ENCODE measurements around the gene SLC35G4. TPM values are rescaled to one million over a fixed set of nuclear protein-coding genes. Genes with fewer than 3 reads are reported as not detected.

The SLC35G4 gene
- polyA plus RNA-seq, 1 of the 3 experiments (the other 2 are of a cell fraction), result not detected

DNA sequence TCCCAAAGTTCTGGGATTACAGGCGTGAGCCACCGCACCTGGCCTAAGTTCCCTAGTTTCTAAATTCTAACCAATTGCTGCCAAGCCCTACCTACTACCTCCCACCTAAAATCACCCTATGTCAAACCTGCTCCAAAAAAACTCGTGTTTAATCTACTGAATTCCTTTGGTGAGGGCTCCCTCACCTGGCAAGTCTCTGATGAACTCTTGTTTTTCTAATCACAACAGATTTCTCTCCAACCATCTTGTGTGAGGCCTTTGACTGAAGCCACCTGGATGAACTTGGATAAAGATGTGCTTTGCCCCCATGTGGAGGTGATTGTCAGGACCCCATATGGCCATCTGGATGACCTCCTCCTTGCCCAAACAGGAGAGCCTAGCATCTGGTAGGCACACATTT is 17.4 kb upstream of the SLC35G4 start:
- WGBS (ENCODE audit: low lambda C conversion rate), result 23% methylated on average over 3 of the region's 3 CpGs

DNA sequence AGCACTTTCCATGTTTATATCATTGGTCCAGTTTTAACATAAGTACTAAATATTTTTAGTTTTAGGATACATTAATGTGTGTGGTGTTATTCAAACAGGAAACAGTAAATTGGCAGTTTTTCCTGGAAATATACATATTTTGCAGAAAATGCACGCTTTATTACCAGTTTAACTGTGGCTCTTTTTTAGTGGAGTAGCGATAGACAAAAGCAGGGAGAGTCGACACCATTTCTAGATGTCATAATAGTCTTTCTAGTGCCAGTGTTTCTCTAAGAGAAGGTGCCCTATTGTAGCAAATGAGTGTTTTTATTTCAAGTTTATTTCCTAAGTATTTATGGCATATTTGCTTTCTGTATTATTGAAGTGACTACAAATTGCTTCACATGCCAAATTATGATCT is 9.1 kb upstream of the SLC35G4 start:
- no peaks in the 10 kb centered on the region for H3F3A ChIP-seq (replicated peaks; ENCODE audit: insufficient read depth)
- no peak for DNase-seq
- no peaks in the 10 kb centered on the region for H3K36me3 ChIP-seq (replicated peaks in 1 of 2; ENCODE audit: control insufficient read depth in 1 of 2, insufficient read depth in 2 of 2, low read length in 1 of 2)
- H3K4me1 ChIP-seq (ENCODE audit: control insufficient read depth in 1 of 2, insufficient read depth in 2 of 2, low read depth in 1 of 2, low read length in 1 of 2), result no peaks in the 10 kb centered on the region
- no peak overlapping the region for H3K4me3 ChIP-seq (ENCODE audit: low read depth in 2 of 2, low read length in 1 of 2)
- no peak overlapping the region for H2AFZ ChIP-seq (ENCODE audit: low read depth)
- 0 out of 2 replicates have a peak, but pooled peaks cover 5% of the 10 kb centered on the region for H3K27me3 ChIP-seq (ENCODE audit: insufficient read depth)
- 7% methylated on average over 3 of the region's 3 CpGs for WGBS (ENCODE audit: low lambda C conversion rate)
- CTCF ChIA-PET, result interaction anchor here (1.7 kb wide), 1 partner anchor 47 kb away, joined by 4 read pairs; no protein-coding TSS in a partner anchor
- H3K79me2 ChIP-seq (ENCODE audit: insufficient read depth), result no peaks in the 10 kb centered on the region
- H3K9me3 ChIP-seq, result no peaks in the 10 kb centered on the region
- 0 out of 2 replicates have a peak, but pooled peaks cover 3% of the 10 kb centered on the region for H3K9me2 ChIP-seq
- no peaks in the 10 kb centered on the region for H4K20me1 ChIP-seq (ENCODE audit: insufficient read depth)
- no peak for TF ChIP-seq TAF1 (IDR thresholded peaks at IDR 0.05; ENCODE audit: borderline replicate concordance, low read depth, low read length)
- TF ChIP-seq EZH2phosphoT487 (IDR thresholded peaks at IDR 0.05; ENCODE audit: borderline replicate concordance, low read depth), result no peak
- no peak for TF ChIP-seq ELF1 (IDR thresholded peaks at IDR 0.05)
- no peak for TF ChIP-seq NRF1 (IDR thresholded peaks at IDR 0.05; ENCODE audit: low read depth, low read length)
- TF ChIP-seq JUND (IDR thresholded peaks at IDR 0.05), result no peak
- TF ChIP-seq TCF12 (IDR thresholded peaks at IDR 0.05), result no peak
- TF ChIP-seq SMC3 (IDR thresholded peaks at IDR 0.05; ENCODE audit: low read depth, low read length), result no peak
- no peak for TF ChIP-seq SIN3A (IDR thresholded peaks at IDR 0.05; ENCODE audit: borderline replicate concordance, low read depth, low read length)
- TF ChIP-seq NFIC (IDR thresholded peaks at IDR 0.05; ENCODE audit: borderline replicate concordance), result no peak
- no peak for TF ChIP-seq YY1 (IDR thresholded peaks at IDR 0.05; ENCODE audit: low read depth)
- TF ChIP-seq, protein P1, sequence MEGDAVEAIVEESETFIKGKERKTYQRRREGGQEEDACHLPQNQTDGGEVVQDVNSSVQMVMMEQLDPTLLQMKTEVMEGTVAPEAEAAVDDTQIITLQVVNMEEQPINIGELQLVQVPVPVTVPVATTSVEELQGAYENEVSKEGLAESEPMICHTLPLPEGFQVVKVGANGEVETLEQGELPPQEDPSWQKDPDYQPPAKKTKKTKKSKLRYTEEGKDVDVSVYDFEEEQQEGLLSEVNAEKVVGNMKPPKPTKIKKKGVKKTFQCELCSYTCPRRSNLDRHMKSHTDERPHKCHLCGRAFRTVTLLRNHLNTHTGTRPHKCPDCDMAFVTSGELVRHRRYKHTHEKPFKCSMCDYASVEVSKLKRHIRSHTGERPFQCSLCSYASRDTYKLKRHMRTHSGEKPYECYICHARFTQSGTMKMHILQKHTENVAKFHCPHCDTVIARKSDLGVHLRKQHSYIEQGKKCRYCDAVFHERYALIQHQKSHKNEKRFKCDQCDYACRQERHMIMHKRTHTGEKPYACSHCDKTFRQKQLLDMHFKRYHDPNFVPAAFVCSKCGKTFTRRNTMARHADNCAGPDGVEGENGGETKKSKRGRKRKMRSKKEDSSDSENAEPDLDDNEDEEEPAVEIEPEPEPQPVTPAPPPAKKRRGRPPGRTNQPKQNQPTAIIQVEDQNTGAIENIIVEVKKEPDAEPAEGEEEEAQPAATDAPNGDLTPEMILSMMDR (IDR thresholded peaks at IDR 0.05), result no peak
- no peak for TF ChIP-seq CHD2 (IDR thresholded peaks at IDR 0.05; ENCODE audit: low read length, partially characterized antibody)
- TF ChIP-seq, protein P2, sequence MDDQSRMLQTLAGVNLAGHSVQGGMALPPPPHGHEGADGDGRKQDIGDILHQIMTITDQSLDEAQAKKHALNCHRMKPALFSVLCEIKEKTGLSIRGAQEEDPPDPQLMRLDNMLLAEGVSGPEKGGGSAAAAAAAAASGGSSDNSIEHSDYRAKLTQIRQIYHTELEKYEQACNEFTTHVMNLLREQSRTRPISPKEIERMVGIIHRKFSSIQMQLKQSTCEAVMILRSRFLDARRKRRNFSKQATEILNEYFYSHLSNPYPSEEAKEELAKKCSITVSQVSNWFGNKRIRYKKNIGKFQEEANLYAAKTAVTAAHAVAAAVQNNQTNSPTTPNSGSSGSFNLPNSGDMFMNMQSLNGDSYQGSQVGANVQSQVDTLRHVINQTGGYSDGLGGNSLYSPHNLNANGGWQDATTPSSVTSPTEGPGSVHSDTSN (IDR thresholded peaks at IDR 0.05), result no peak
- TF ChIP-seq, protein P3, sequence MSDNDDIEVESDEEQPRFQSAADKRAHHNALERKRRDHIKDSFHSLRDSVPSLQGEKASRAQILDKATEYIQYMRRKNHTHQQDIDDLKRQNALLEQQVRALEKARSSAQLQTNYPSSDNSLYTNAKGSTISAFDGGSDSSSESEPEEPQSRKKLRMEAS (IDR thresholded peaks at IDR 0.05; ENCODE audit: low read depth), result no peak
- no peak for TF ChIP-seq FOSL2 (IDR thresholded peaks at IDR 0.05; ENCODE audit: borderline replicate concordance, low read depth)
- TF ChIP-seq, protein P4, sequence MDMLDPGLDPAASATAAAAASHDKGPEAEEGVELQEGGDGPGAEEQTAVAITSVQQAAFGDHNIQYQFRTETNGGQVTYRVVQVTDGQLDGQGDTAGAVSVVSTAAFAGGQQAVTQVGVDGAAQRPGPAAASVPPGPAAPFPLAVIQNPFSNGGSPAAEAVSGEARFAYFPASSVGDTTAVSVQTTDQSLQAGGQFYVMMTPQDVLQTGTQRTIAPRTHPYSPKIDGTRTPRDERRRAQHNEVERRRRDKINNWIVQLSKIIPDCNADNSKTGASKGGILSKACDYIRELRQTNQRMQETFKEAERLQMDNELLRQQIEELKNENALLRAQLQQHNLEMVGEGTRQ (IDR thresholded peaks at IDR 0.05; ENCODE audit: borderline replicate concordance, low read depth, low read length), result no peak
- H3K27ac ChIP-seq (ENCODE audit: low read depth in 2 of 2, low read length in 1 of 2), result no peak overlapping the region
- no peak overlapping the region for H3K4me2 ChIP-seq
- POLR2A ChIA-PET, result no interaction called here
- H3K9ac ChIP-seq, result no peak overlapping the region

More for the DNA sequence above, 17.4 kb upstream of the SLC35G4 start:
- ChIA-PET POLR2A (no interaction called here), CTCF (no interaction called here)
- Histone ChIP-seq H3K27ac (ENCODE audit: low read depth in 2 of 2, low read length in 1 of 2) (no peak overlapping the region), H3K4me1 (ENCODE audit: control insufficient read depth in 1 of 2, insufficient read depth in 2 of 2, low read depth in 1 of 2, low read length in 1 of 2) (no peaks in the 10 kb centered on the region), H3K9ac (no peak overlapping the region), H4K20me1 (ENCODE audit: insufficient read depth) (no peaks in the 10 kb centered on the region), H2AFZ (ENCODE audit: low read depth) (no peak overlapping the region), H3F3A (replicated peaks; ENCODE audit: insufficient read depth) (no peaks in the 10 kb centered on the region), H3K4me3 (ENCODE audit: low read depth in 2 of 2, low read length in 1 of 2) (no peak overlapping the region), H3K9me3 (no peaks in the 10 kb centered on the region), H3K27me3 (ENCODE audit: insufficient read depth) (peaks cover 17% of the 10 kb centered on the region; the same call in 1 of the 2 replicates), H3K9me2 (no peaks in the 10 kb centered on the region), H3K79me2 (ENCODE audit: insufficient read depth) (no peaks in the 10 kb centered on the region), H3K4me2 (no peak overlapping the region), H3K36me3 (replicated peaks in 1 of 2; ENCODE audit: control insufficient read depth in 1 of 2, insufficient read depth in 2 of 2, low read length in 1 of 2) (no peaks in the 10 kb centered on the region)
- TF ChIP-seq, protein P1 (IDR thresholded peaks at IDR 0.05), result no peak
- DNase-seq, result no peak

Data from SK-N-SH (cell line).